D721Med (cell line): Measurements from ENCODE around the gene IQSEC1.

Experiments used
- DNase-seq: peaks from one replicate; pipeline ENCODE4 v3.0.0; 2011; ENCODE audit warnings: low spot score; ENCODE audit not compliant: insufficient read length
- FAIRE-seq: peaks from 2 replicates; lab custom pipeline; 2011; peaks lifted over from hg19 to GRCh38; lab: Jason Lieb, UNC
- TF ChIP-seq, protein P1 (sequence below): IDR thresholded peaks from 2 replicates; pipeline ENCODE4 v1.5.1; 2012; ENCODE audit warnings: mild to moderate bottlenecking, control low read depth; ENCODE audit not compliant: insufficient read depth; ENCODE audit errors: missing control alignments

The IQSEC1 gene

DNA sequence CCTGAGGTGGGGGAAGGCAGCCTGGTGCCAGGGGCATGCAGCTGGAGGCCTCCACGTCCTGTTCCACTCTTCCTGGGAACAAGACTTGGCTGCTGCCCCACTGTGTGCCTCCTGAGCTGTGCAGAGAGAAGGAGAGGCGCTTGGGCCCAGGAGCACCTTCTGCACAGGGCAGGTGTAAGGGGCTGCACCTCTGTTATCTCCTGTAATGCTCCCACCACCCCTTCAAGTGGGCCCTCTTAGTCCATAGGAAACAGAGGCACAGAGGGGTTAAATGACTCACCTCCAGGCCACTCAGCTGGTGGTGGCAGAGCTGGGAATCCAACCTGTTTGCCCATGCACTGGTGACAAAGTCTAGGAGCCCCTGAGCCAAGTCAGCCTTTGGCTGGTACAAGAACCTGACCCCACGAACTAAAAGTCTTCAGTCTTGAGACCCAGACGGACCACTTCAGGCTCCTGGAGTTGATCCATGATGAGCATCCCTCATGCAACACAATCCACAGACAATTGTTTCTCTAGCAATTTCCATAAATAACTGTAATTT, 93.2 kb downstream of the IQSEC1 start:
- no peak for FAIRE-seq
- no peak for DNase-seq
- TF ChIP-seq, protein P1, sequence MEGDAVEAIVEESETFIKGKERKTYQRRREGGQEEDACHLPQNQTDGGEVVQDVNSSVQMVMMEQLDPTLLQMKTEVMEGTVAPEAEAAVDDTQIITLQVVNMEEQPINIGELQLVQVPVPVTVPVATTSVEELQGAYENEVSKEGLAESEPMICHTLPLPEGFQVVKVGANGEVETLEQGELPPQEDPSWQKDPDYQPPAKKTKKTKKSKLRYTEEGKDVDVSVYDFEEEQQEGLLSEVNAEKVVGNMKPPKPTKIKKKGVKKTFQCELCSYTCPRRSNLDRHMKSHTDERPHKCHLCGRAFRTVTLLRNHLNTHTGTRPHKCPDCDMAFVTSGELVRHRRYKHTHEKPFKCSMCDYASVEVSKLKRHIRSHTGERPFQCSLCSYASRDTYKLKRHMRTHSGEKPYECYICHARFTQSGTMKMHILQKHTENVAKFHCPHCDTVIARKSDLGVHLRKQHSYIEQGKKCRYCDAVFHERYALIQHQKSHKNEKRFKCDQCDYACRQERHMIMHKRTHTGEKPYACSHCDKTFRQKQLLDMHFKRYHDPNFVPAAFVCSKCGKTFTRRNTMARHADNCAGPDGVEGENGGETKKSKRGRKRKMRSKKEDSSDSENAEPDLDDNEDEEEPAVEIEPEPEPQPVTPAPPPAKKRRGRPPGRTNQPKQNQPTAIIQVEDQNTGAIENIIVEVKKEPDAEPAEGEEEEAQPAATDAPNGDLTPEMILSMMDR = no peak

DNA sequence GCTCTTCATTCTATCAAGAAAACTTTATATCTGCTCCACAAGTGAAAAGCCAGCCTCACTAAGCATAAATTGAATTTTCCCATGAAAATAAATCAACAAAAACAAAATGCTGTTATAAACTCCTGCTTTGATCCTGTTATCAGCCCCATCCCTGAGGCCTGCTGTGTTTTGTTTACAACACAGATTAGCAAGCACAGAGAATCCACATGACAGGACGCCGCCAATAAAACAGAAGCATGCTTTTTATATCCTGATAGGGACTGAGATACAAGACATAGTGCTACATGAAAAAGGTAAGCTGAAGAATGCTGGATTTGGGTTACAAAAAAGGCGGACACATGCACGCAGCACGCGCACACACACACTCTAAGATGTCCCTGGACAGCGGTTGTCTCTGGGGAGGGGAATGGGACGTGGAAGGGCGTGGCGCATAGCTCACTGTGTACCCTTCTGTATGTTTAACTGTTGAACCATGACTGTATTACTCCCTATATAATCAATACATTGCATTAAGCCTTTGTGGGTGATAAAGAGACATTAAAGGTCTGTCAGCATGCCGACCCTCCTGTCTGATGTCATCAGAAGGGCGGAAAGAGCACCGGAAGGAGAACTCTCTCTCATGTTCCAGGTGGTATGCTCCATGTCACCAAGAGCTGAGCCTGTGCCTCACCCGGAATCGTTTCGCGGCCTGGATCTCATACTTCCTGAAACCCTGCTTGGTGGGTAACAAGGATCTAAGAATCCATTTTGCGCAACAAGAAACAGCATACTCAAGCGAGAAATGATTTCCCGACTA, 93.9 kb downstream of the IQSEC1 start:
- FAIRE-seq = no peak
- TF ChIP-seq, protein P1 = no peak
- DNase-seq = no peak

DNA sequence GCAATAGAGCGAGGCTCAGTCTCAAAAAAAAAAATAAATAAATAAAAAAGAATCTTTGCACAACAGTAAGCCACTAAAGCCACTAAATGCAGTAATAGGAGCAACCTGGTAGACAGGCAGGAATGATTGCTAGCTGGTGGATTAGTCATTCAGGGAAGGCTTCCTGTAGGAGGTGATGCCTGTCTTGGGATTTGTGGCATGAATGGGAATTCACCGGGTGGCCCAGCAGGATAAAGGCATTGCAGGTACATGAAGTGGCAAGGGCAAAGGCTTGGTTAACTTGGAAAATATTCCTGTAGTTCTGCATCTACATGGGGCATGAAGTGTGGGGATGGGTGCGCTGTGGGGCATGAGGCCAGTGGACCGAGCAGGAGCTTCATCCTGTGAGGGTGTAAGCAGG, 94.5 kb downstream of the IQSEC1 start:
- FAIRE-seq = no peak
- TF ChIP-seq, protein P1 = no peak
- no peak for DNase-seq

DNA sequence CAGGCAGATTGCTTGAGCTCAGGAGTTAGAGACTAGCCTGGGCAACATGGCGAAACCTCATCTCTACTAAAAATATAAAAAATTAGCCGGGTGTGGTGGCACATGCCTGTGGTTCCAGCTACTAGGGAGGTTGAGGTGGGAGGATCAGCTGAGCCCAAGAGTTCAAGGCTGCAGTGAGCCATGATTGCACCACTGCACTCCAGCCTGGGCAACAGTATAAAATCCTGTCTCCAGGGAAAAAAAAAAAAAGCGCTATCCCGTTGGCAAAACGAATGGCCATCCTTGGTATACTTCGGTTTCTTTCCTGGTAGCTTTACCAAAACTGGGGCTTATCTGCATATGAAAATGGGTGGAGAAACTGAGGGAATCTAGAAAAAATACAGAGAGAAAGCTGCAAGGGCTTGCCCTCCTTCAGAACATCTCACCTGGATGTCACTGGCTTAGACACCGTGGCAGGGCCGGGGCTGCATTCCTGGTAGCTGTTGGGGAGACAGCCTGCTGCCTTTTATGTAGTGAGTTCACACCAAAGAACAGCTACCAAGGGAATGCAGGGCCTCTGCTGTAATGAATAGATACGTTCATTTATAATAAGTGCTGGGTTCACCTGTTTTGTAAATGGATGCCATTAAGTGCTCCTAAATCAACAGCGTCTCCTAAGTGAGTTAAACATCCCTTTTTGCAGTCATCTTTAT, 96.0 kb downstream of the IQSEC1 start:
- no peak for FAIRE-seq

DNA sequence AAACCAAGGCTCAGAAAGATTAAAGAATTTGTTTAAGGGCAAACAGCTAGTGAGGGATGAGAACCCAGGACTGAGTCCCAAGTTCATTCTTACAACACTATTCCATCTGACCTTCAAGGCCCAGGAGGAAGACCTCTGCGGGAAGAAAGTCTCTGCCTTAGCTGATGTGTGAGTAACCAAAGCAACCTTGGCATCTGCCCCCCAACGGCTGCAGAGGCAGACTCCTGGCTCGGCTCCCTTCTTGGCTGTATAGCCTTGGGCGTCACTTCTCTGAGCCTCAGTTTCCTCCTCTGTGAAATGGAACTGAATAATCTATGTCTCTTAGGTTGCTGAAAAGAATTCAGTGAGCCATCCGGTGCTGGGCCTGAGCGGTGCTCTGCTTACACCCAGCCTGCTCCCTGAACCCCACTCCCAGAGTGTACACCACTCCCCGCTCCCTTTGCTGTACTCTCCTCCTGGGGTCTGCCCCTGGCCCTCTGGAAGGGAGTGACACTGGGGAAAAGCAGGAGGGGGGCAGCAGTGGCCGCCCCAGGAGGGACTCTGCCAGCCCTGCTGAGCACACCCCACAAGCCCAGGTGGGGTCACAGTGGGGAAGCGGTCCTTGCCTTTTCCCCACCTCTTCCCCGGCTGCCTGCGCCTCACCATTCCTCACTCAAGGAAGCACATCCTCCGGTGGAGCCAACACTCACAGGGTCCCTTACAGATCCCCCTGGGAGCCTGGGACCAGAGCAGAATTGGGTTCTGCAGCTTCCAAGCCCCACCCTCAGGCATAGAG, 97.3 kb downstream of the IQSEC1 start:
- no peak for DNase-seq
- TF ChIP-seq, protein P1 = no peak
- no peak for FAIRE-seq

More for the DNA sequence above, 96.0 kb downstream of the IQSEC1 start:
- TF ChIP-seq, protein P1 = no peak
- no peak for DNase-seq

DNA sequence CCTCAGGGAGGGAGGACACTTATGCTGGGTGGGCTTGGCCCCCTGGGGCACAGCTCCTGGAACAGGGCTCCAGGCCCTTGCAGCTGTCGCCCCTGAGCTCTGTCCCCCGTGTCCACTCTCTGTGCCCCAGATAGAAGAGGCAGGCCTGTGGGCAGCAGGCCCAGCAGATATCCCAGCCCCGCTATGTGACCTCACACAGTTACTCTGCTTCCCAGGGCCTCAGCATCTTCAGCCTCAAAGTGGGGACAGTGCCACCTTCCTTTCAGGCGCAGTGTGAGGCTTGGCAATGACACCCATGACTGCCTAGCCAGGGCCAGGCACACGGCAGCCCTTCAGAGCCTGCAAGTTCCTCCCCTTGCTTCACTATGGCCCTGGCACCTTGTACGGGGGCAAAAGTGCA, 98.4 kb downstream of the IQSEC1 start:
- TF ChIP-seq, protein P1 = no peak
- FAIRE-seq = no peak
- DNase-seq = no peak
